ENCODE measurements around the gene SNX8.

SNX8 gene

DNA sequence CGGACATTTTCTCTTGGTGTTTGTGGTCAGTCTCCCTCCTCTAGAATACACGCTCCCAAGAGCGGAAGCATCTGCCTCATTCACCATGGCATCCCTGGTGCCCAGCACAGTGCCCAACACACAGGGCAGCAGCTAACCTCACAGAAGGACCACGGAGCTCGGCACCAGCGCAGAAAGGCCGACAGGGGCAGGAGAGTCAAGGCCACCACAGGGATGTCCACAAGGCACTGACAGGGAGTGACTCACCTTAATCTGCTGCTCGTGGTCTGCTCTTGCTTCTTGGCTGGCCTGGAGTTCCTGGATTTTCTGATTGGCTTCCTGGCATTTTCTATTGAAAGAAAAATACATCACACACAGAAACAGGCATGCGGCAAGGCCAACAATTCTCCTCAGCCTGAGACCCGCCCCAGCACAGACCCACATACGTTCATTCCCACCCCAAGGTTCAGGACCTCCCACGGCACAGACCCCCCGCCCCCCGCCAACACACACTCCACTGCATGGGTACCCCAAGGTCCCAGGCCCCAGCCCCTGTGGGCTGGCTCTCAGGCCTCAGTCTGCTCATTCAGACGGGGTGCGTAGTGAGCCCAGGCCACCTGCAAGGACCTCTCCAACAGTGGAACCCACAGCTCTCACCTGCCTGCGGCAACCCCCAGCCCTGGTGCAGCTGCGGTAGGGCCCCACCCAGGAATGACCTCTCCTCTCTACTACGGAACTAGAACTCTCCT, 96.4 kb downstream of the SNX8 start:
- TF ChIP-seq, protein P1, sequence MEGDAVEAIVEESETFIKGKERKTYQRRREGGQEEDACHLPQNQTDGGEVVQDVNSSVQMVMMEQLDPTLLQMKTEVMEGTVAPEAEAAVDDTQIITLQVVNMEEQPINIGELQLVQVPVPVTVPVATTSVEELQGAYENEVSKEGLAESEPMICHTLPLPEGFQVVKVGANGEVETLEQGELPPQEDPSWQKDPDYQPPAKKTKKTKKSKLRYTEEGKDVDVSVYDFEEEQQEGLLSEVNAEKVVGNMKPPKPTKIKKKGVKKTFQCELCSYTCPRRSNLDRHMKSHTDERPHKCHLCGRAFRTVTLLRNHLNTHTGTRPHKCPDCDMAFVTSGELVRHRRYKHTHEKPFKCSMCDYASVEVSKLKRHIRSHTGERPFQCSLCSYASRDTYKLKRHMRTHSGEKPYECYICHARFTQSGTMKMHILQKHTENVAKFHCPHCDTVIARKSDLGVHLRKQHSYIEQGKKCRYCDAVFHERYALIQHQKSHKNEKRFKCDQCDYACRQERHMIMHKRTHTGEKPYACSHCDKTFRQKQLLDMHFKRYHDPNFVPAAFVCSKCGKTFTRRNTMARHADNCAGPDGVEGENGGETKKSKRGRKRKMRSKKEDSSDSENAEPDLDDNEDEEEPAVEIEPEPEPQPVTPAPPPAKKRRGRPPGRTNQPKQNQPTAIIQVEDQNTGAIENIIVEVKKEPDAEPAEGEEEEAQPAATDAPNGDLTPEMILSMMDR (IDR thresholded peaks at IDR 0.05; ENCODE audit: low read depth, low read length) = no peak
- DNase-seq (ENCODE audit: extremely low read depth, low read depth) = no peak

DNA sequence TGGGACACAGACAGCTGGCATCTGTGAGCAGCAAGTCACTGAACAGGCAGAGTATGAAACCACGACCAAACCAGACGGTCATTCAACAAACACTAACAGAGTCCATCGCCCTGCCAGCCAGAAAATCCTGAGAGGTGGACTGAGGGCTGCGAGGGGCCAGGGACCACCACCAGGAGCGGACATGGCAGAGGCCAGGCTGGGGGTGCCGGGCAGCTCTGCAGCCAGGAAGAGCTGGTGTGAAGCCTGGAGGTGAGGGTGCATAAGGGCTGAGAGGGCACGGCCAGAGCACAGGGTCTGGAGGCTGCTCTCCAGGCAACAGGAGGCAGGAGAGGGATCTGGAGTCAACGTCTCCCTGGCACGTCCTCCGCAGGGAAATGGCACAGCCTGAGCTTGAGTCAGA, 97.0 kb downstream of the SNX8 start:
- no peak for DNase-seq (ENCODE audit: extremely low read depth, low read depth)
- TF ChIP-seq, protein P1 (IDR thresholded peaks at IDR 0.05; ENCODE audit: low read depth, low read length) = no peak

DNA sequence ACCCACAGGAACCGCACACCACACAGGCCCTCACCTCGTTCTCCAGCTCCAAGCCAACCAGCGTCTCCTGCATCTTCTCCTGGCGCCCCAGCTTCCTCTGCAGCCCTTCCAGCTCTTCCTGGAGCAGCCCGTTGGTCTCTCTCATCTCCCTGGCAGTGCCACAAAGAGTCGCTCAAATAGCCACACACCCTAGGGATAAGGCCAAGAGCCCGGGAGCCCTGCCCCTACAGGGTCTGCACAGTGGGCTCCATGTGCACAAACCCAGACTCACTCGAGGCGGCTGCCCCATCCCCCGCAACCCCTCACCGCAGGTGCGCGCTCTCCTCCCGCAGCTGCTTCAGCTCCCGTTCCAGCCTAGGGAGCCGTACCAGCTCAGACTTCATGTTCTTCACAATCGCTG, 98.4 kb downstream of the SNX8 start:
- DNase-seq (ENCODE audit: extremely low read depth, low read depth) = no peak
- TF ChIP-seq, protein P1 (IDR thresholded peaks at IDR 0.05; ENCODE audit: low read depth, low read length) = no peak

DNA sequence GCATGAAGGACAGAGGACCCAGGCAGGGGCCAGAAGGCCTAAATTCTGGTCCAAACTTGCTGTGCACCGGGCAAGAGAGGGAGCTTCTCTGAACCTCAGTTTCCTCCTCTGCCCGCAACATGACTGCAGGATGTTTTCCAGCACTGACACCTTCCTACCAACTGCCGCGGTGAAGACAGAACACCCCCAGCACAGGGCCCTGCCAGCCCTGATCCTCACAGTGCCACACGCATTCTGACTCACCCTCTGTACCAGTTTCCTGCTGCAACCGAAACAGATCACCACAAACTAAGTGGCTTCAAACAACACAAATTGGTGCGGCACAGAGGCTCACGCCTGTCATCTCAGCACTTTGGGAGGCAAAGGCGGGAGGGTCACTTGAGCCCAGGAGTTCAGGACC, 99.6 kb downstream of the SNX8 start:
- TF ChIP-seq, protein P1 (IDR thresholded peaks at IDR 0.05; ENCODE audit: low read depth, low read length) = no peak
- DNase-seq (ENCODE audit: extremely low read depth, low read depth) = no peak

DNA sequence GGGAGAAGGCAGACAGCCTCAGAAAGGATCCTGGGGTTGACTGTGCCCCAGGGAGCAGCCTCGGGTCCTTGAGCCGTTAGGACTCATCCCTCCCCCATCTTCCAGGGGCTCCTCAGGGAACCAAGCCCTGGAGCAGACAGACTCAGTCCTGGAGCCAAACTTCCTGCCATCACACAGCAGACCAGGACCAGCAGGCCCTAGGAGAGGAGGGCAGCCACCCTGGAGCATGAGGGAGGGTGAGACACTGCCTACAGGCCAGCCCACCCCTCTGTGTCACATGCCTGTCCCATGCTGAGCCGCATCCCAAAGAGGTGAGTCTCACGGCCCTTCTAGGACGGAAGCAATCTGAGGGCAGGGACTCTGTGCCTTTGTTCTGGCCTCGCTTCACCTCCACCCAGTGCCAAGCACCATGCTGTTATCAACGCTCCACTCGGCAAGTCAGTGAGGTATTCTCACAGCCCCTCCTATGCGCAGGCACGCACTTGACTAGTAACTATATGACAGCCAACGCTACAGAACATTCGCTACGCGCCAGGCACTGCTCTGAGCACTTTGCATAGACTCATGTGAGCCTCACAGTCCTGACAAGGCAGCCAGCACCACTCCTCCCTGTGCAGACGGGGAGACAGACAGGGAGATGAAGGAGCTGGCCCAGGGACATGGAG, 100.6 kb downstream of the SNX8 start:
- DNase-seq (ENCODE audit: extremely low read depth, low read depth) = no peak
- TF ChIP-seq, protein P1 (IDR thresholded peaks at IDR 0.05; ENCODE audit: low read depth, low read length) = no peak

DNA sequence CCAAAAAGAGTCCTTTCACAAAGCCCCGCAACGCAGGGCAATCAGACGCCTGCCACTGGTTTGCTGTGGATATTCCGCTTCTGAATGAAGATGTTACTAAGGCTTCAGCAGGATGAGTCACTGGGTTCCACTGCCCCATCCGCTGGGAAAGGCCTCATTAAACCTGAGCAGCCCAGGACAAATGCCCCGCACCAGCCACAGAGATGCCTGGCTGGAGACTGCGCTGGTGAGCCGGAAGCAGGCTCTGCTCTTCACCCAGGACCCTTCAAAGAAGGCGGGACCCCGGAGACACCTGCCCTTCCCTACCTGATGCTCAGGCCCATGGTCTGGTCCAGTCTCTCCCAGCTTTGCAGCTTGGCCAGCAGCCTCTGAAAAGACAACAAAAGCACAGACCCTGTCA, 101.3 kb downstream of the SNX8 start:
- no peak for DNase-seq (ENCODE audit: extremely low read depth, low read depth)
- TF ChIP-seq, protein P1 (IDR thresholded peaks at IDR 0.05; ENCODE audit: low read depth, low read length) = no peak

DNA sequence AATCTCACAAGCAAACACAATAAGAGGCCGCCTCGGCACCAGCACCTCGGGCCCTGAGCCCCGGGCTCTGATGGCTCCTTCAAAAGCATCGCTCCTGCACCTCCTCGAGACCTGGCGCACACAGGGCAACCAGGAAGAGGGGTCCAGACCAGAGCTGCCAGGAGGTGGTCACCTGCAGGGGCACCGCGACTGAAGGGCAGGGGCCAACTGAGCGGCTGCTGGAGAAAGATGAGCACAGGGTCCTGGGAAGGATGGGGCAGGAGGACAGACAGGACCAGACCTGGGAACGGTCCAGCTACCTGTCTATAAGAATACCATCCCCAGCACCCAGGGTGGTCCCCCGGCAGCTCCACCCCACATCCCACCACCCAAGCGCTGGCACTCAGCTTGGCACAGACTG, 102.3 kb downstream of the SNX8 start:
- DNase-seq (ENCODE audit: extremely low read depth, low read depth) = no peak
- TF ChIP-seq, protein P1 (IDR thresholded peaks at IDR 0.05; ENCODE audit: low read depth, low read length) = no peak

All from AG09319 (cell line).